Measurements from ENCODE around the gene ATP6V0C. TPM values are rescaled to one million over a fixed set of nuclear protein-coding genes. Genes with fewer than 3 reads are reported as not detected.
A peak's percentile ranks its signal among the peaks of the same experiment; 100 is the strongest.

The ATP6V0C gene
- total RNA-seq, 1 donor from 2014 or later: 119 TPM

- Mint-ChIP-seq H3K27me3 (ENCODE audit: low read depth) (no peaks in the 10 kb centered on the region), H3K4me3 (ENCODE audit: low read depth) (peak overlapping the region; percentile 74), H3K27ac (peak overlapping the region; percentile 80), H3K9me3 (no peaks in the 10 kb centered on the region), H3K36me3 (ENCODE audit: low read depth) (peaks cover 13% of the 10 kb centered on the region), H3K4me1 (ENCODE audit: low read depth) (peaks cover 29% of the 10 kb centered on the region)
- intact Hi-C loops (cut with micrococcal nuclease): loop anchor here (2.0 to 10.0 kb wide), 6 partner anchors 20 to 358 kb away; partner anchors contain the start of genes ABCA3, CCNF, E4F1 and RNPS1
- DNase-seq (ENCODE audit: low spot score): no peak
Observed at GRCh38 chr16:2512735-2513404, 882 bp upstream of the ATP6V0C start.

- intact Hi-C loops (cut with micrococcal nuclease): loop anchor here (5.0 to 10.0 kb wide), 3 partner anchors 172 to 360 kb away; partner anchors contain the start of genes ABCA3, RNPS1 and TRAF7
- Mint-ChIP-seq H3K4me1 (ENCODE audit: low read depth) (peaks cover 34% of the 10 kb centered on the region), H3K36me3 (ENCODE audit: low read depth) (peaks cover 14% of the 10 kb centered on the region), H3K27ac (peak overlapping the region; percentile 82), H3K4me3 (ENCODE audit: low read depth) (peak overlapping the region; percentile 88), H3K9me3 (no peaks in the 10 kb centered on the region), H3K27me3 (ENCODE audit: low read depth) (no peaks in the 10 kb centered on the region)
- no peak for DNase-seq (ENCODE audit: low spot score)
Observed at GRCh38 chr16:2514333-2515179, 804 bp downstream of the ATP6V0C start.

- H3K9me3 Mint-ChIP-seq: no peaks in the 10 kb centered on the region
- intact Hi-C loops (cut with micrococcal nuclease): loop anchor here (10.0 kb wide), 2 partner anchors 251 to 361 kb away; partner anchors contain the start of genes RNPS1 and TRAF7
- H3K4me1 Mint-ChIP-seq (ENCODE audit: low read depth): peaks cover 39% of the 10 kb centered on the region
Observed at GRCh38 chr16:2515180-2515851, 1.6 kb downstream of the ATP6V0C start.

GRCh38 chr16:2516391-2517240 is 2.9 kb downstream of the ATP6V0C start:
- Mint-ChIP-seq H3K27ac (peak overlapping the region; percentile 82), H3K9me3 (no peaks in the 10 kb centered on the region), H3K27me3 (ENCODE audit: low read depth) (no peaks in the 10 kb centered on the region), H3K4me1 (ENCODE audit: low read depth) (peaks cover 45% of the 10 kb centered on the region), H3K4me3 (ENCODE audit: low read depth) (peak overlapping the region; percentile 88), H3K36me3 (ENCODE audit: low read depth) (peaks cover 23% of the 10 kb centered on the region)
- intact Hi-C loops (cut with micrococcal nuclease): loop anchor here (10.0 kb wide), 2 partner anchors 252 to 362 kb away; partner anchors contain the start of genes RNPS1 and TRAF7
- DNase-seq (ENCODE audit: low spot score): no peak

More at GRCh38 chr16:2515180-2515851, 1.6 kb downstream of the ATP6V0C start:
- H3K27ac Mint-ChIP-seq: peak overlapping the region; percentile 82
- peaks cover 19% of the 10 kb centered on the region for H3K36me3 Mint-ChIP-seq (ENCODE audit: low read depth)
- peak overlapping the region; percentile 88 for H3K4me3 Mint-ChIP-seq (ENCODE audit: low read depth)
- DNase-seq (ENCODE audit: low spot score): no peak
- no peaks in the 10 kb centered on the region for H3K27me3 Mint-ChIP-seq (ENCODE audit: low read depth)

GRCh38 chr16:2517954-2518605 is 4.3 kb downstream of the ATP6V0C start:
- H3K9me3 Mint-ChIP-seq: no peaks in the 10 kb centered on the region
- no peak overlapping the region for H3K27ac Mint-ChIP-seq
- intact Hi-C loops (cut with micrococcal nuclease): loop anchor here (10.0 kb wide), 2 partner anchors 253 to 363 kb away; partner anchors contain the start of genes RNPS1 and TRAF7
- peaks cover 40% of the 10 kb centered on the region for H3K4me1 Mint-ChIP-seq (ENCODE audit: low read depth)
- no peak for DNase-seq (ENCODE audit: low spot score)
- peaks cover 23% of the 10 kb centered on the region for H3K36me3 Mint-ChIP-seq (ENCODE audit: low read depth)
- H3K27me3 Mint-ChIP-seq (ENCODE audit: low read depth): no peaks in the 10 kb centered on the region
- H3K4me3 Mint-ChIP-seq (ENCODE audit: low read depth): peak overlapping the region; percentile 30

- Mint-ChIP-seq H3K27me3 (ENCODE audit: low read depth) (no peaks in the 10 kb centered on the region), H3K9me3 (no peaks in the 10 kb centered on the region), H3K4me3 (ENCODE audit: low read depth) (peak overlapping the region; percentile 77), H3K27ac (peak overlapping the region; percentile 36), H3K4me1 (ENCODE audit: low read depth) (peaks cover 38% of the 10 kb centered on the region), H3K36me3 (ENCODE audit: low read depth) (peaks cover 29% of the 10 kb centered on the region)
- no peak for DNase-seq (ENCODE audit: low spot score)
- intact Hi-C loops (cut with micrococcal nuclease): loop anchor here (10.0 kb wide), 2 partner anchors 254 to 364 kb away; partner anchors contain the start of genes RNPS1 and TRAF7
Observed at GRCh38 chr16:2518823-2519710, 5.3 kb downstream of the ATP6V0C start.

GRCh38 chr16:2519711-2520080 is 5.9 kb downstream of the ATP6V0C start:
- Mint-ChIP-seq H3K36me3 (ENCODE audit: low read depth) (peaks cover 35% of the 10 kb centered on the region), H3K4me3 (ENCODE audit: low read depth) (peak overlapping the region; percentile 77), H3K27ac (peak overlapping the region; percentile 89), H3K9me3 (no peaks in the 10 kb centered on the region), H3K4me1 (ENCODE audit: low read depth) (peaks cover 38% of the 10 kb centered on the region), H3K27me3 (ENCODE audit: low read depth) (no peaks in the 10 kb centered on the region)
- no peak for DNase-seq (ENCODE audit: low spot score)
- intact Hi-C loops (cut with micrococcal nuclease): loop anchor here (10.0 kb wide), 2 partner anchors 255 to 365 kb away; partner anchors contain the start of genes RNPS1 and TRAF7

- Mint-ChIP-seq H3K9me3 (no peaks in the 10 kb centered on the region), H3K27me3 (ENCODE audit: low read depth) (no peaks in the 10 kb centered on the region), H3K27ac (peak within 1 kb of the TSS; percentile 89), H3K36me3 (ENCODE audit: low read depth) (peaks cover 39% of the 10 kb centered on the region), H3K4me3 (ENCODE audit: low read depth) (peak within 1 kb of the TSS; percentile 79), H3K4me1 (ENCODE audit: low read depth) (peaks cover 35% of the 10 kb centered on the region)
- peak; percentile 84 for DNase-seq (ENCODE audit: low spot score)
- intact Hi-C loops (cut with micrococcal nuclease): no loop called here
Observed at GRCh38 chr16:2520097-2520783, 6.5 kb downstream of the ATP6V0C start, which contains the start of gene AMDHD2. Gene AMDHD2 (plus strand): TSS chr16:2520371. CDS start chr16:2520459, 88 bp downstream.

- no peaks in the 10 kb centered on the region for H3K9me3 Mint-ChIP-seq
- DNase-seq (ENCODE audit: low spot score): peak; percentile 51
- H3K27ac Mint-ChIP-seq: peak overlapping the region; percentile 78
- H3K4me1 Mint-ChIP-seq (ENCODE audit: low read depth): peaks cover 28% of the 10 kb centered on the region
- H3K27me3 Mint-ChIP-seq (ENCODE audit: low read depth): no peaks in the 10 kb centered on the region
- peaks cover 37% of the 10 kb centered on the region for H3K36me3 Mint-ChIP-seq (ENCODE audit: low read depth)
- intact Hi-C loops (cut with micrococcal nuclease): no loop called here
- H3K4me3 Mint-ChIP-seq (ENCODE audit: low read depth): peak overlapping the region; percentile 79
Observed at GRCh38 chr16:2520784-2521531, 7.2 kb downstream of the ATP6V0C start.

GRCh38 chr16:2523801-2524231 is 10.1 kb downstream of the ATP6V0C start:
- no peaks in the 10 kb centered on the region for H3K9me3 Mint-ChIP-seq
- peaks cover 15% of the 10 kb centered on the region for H3K4me1 Mint-ChIP-seq (ENCODE audit: low read depth)
- peaks cover 33% of the 10 kb centered on the region for H3K36me3 Mint-ChIP-seq (ENCODE audit: low read depth)
- no peak overlapping the region for H3K4me3 Mint-ChIP-seq (ENCODE audit: low read depth)
- H3K27me3 Mint-ChIP-seq (ENCODE audit: low read depth): no peaks in the 10 kb centered on the region
- no peak for DNase-seq (ENCODE audit: low spot score)
- intact Hi-C loops (cut with micrococcal nuclease): no loop called here
- no peak overlapping the region for H3K27ac Mint-ChIP-seq

Measured in activated T-helper 2 cell treated with anti-CD3 and anti-CD28 coated beads, Interferon-gamma antibody, Interleukin-2, Interleukin-4, amounts not matched to agents 10 μg/mL and 5 μg/mL and 100 μg/mL, durations not matched to agents 14 hours and 24 hours and 36 hours (primary cell).